ENCODE measurements around the gene BAK1. TPM values are rescaled to one million over a fixed set of nuclear protein-coding genes. Genes with fewer than 3 reads are reported as not detected.

Gene BAK1
- 19.0 and 23.8 TPM in 2 replicates for total RNA-seq (2012; rRNA removed)

DNA sequence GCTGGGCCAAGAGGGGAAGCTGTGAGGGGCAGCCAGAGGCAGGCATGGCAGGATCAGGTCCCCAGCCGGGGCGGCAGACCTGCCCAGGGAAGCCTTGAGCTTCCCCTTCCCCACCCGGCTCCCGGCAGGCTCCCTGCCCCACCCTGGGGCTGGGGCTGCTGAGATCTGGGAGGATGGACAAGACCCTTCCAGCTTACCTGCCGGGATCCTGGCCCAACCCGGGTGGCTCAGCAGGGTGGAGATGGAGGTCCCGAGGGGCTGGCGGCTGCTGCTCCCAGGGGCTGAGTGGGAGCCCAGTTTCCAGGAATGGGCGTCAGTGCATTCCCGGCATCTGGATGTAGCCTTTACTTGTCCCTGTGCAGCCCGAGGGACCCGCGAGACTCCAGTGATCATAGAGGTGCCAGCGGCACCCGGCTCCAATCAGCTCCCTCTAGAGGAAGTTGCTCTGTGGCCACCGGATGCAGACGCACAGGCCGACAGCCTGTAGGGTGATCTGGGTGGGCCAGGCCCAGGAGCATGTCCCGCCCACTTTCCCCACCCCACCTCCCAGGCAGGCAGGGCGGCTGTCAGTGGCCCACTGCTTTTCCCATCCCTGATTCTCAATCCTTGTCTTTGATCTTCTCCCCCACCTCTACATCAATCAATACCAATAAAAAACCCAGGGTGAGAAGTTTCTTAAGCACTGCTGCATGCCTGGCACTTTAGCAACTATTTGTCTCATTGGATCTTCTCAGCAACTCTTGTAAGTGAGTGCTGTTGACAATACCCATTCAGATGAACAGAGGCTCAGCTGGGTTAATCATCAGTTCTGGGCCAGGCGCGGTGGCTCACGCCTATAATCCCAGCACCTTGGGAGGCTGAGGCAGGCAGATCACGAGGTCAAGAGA, at the start of gene BAK1:
TSS of gene BAK1 (minus strand) at position 449 of the 887 bp plus-strand sequence. CDS start 2,672 bp downstream, outside the sequence.
- peaks cover 26% of the 10 kb centered on the region for H3K36me3 ChIP-seq (ENCODE audit: insufficient read depth, low read length)
- no peaks in the 10 kb centered on the region for H3K9me3 ChIP-seq (replicated peaks; ENCODE audit: low read length)
- no peaks in the 10 kb centered on the region for H3K27me3 ChIP-seq (ENCODE audit: control insufficient read depth, insufficient read depth, low read length)
- H3K4me3 ChIP-seq (ENCODE audit: low read length), result peak within 1 kb of the TSS; percentile 98
- peak within 1 kb of the TSS; percentile 100 for H3K4me2 ChIP-seq (ENCODE audit: low read length)
- peak within 1 kb of the TSS; percentile 95 for H3K9ac ChIP-seq (ENCODE audit: low read depth, low read length)
- peaks cover 21% of the 10 kb centered on the region for H3K4me1 ChIP-seq (ENCODE audit: control insufficient read depth, insufficient read depth, low read length)

DNA sequence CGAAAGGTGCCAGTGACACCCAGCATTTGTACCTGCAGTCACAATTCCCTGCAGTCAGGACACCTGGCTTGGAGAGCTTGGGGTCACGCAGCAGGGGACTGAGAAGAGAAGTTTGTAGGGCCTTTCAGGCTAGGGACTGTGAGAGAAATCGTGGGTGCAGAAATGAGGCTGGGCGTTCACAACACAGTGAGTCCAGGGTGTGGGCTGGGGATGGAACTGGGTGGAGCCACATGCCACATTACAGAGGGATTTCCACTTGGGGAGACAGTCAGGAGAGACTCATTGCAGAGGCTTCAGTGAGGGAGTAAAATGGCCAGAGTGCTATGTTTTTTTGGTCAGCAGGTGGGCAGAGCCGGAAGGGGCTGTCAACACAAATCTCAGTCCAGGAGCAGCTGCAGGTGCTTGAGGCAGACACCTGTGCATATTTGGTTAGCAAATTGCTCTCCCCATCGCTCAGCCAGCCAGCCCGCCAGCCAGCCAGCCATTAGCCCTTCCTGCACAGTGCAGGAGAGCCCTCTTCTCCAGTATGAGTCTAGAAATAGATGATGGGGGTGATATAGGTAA, 48.4 kb upstream of the BAK1 start:
- no peak overlapping the region for H3K9ac ChIP-seq (ENCODE audit: low read depth, low read length)
- no peak overlapping the region for H3K4me3 ChIP-seq (ENCODE audit: low read length)
- H3K4me1 ChIP-seq (ENCODE audit: control insufficient read depth, insufficient read depth, low read length), result peaks cover 21% of the 10 kb centered on the region

DNA sequence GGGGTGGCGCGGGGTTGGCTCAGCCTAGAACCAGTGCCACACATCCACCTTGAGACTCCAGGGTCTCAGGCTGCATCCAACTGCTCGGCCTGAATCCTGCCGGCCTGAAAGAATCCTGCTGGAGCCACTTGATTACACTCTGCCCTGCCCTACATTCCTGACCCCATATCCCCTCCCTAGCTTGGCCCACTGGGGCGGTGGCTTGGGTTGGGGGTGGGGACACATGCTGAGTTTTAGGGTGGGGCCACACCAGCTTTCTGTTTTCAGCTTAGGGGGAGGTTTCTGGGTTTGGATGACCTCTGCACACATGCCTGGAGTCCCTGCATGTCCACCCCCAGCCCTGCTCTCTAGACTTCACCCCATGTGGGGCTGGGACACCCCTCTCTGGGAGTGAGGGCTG, 47.8 kb upstream of the BAK1 start:
- Histone ChIP-seq H3K36me3 (ENCODE audit: insufficient read depth, low read length) (peaks cover 26% of the 10 kb centered on the region), H3K4me1 (ENCODE audit: control insufficient read depth, insufficient read depth, low read length) (peaks cover 20% of the 10 kb centered on the region), H3K9ac (ENCODE audit: low read depth, low read length) (no peak overlapping the region)

More for the DNA sequence above, 48.4 kb upstream of the BAK1 start:
- peaks cover 26% of the 10 kb centered on the region for H3K36me3 ChIP-seq (ENCODE audit: insufficient read depth, low read length)
- H3K4me2 ChIP-seq (ENCODE audit: low read length), result no peak overlapping the region
- H3K9me3 ChIP-seq (replicated peaks; ENCODE audit: low read length), result no peaks in the 10 kb centered on the region
- no peaks in the 10 kb centered on the region for H3K27me3 ChIP-seq (ENCODE audit: control insufficient read depth, insufficient read depth, low read length)

DNA sequence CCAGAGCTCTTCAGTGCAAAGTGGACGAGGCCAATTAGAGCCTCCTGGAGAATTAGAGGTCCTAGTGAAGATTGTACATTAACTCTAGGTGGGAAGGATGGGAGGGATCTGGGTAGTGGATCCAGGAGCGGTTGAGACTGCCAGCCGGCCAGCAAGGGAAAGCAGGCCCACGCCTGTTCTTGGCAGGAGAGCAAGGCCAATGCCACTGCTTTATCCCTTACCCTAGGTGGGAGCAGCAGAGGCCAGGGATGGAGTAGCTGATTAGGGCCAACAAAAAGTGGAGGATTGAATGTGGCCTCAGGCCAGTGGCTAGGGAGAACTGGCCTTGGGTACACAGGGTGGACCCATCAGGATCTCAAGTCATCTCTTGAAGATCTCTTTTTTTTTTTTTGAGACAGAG, 44.8 kb upstream of the BAK1 start:
- Histone ChIP-seq H3K4me1 (ENCODE audit: control insufficient read depth, insufficient read depth, low read length) (peaks cover 22% of the 10 kb centered on the region), H3K9ac (ENCODE audit: low read depth, low read length) (no peak overlapping the region), H3K4me2 (ENCODE audit: low read length) (no peak overlapping the region), H3K36me3 (ENCODE audit: insufficient read depth, low read length) (peaks cover 26% of the 10 kb centered on the region), H3K9me3 (replicated peaks; ENCODE audit: low read length) (no peaks in the 10 kb centered on the region), H3K4me3 (ENCODE audit: low read length) (no peak overlapping the region), H3K27me3 (ENCODE audit: control insufficient read depth, insufficient read depth, low read length) (no peaks in the 10 kb centered on the region)

More for the DNA sequence above, 47.8 kb upstream of the BAK1 start:
- Histone ChIP-seq H3K9me3 (replicated peaks; ENCODE audit: low read length) (no peaks in the 10 kb centered on the region), H3K4me2 (ENCODE audit: low read length) (no peak overlapping the region), H3K27me3 (ENCODE audit: control insufficient read depth, insufficient read depth, low read length) (no peaks in the 10 kb centered on the region), H3K4me3 (ENCODE audit: low read length) (no peak overlapping the region)

DNA sequence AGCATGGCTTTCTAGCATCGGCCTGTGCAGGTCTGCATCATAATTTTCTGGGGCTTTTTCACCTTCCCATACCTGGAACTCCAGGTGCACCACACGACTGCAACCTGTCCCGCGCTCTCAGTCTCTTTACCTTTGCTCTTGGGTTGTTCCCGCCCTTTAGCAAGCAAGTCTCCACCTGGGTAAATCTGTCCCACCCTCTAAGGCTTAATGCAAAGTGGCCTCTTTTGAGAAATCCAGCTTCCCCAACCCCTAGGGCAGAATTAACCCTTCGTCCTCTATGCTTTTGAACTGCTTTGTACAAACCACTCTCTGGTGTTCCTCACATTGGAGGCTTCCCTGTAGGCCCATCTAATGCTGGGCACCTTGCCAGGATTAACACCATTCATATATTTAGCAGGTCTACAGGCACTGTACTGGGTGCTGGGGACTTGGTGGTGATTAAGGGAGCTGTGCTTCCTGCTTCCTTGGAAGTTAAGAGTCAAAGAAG, 43.9 kb upstream of the BAK1 start:
- H3K4me2 ChIP-seq (ENCODE audit: low read length), result no peak overlapping the region
- H3K9me3 ChIP-seq (replicated peaks; ENCODE audit: low read length), result no peaks in the 10 kb centered on the region
- H3K9ac ChIP-seq (ENCODE audit: low read depth, low read length), result no peak overlapping the region
- no peaks in the 10 kb centered on the region for H3K27me3 ChIP-seq (ENCODE audit: control insufficient read depth, insufficient read depth, low read length)
- H3K36me3 ChIP-seq (ENCODE audit: insufficient read depth, low read length), result peaks cover 26% of the 10 kb centered on the region
- H3K4me3 ChIP-seq (ENCODE audit: low read length), result no peak overlapping the region
- H3K4me1 ChIP-seq (ENCODE audit: control insufficient read depth, insufficient read depth, low read length), result peaks cover 31% of the 10 kb centered on the region

DNA sequence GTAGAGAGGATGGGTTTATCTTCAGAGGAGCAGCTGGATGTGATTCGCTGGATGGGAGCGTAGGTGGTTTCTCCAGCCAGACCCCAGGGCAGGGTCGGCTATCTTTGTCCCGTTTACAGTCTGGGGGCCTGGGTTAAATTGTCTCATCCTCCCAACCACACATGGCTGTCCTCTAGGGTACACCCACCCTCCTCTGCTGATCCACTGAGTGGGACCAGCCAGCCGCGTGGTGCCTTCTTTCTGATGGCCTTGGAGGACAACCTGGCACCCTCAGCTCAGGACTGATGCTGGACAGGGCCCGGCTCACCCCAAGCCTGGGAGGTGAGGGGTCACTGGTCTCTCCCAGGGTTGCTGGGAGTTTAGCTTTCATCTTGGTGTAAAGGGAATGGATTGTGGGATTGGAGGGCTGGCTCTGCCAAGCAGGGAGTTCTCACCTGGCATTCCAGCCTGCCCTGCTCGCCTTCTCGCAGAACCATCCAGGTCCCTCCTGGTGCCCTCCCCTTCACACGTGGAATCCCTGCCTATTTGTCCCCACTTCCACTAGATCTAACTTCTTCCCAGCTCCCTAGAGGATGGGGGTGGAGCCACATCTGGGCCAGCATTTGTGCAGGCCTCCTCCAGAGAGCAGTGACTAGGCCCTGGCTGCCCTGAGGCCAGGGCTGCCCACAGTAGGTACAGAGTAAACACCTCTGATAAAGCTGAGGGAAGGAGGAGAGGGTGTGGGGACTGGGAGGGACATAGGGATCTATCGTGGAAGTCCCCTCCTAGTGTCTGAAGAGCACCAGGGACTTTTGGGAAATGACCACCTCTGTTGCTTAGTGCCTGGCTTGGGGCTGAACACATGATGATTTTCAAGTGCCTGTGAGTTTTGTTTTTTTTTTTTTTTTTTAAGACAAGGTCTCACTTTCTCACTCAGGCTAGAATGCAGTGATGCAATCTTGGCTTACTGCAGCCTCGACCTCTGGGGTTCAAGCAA, 42.7 kb upstream of the BAK1 start:
- H3K4me3 ChIP-seq (ENCODE audit: low read length), result peak overlapping the region; percentile 97
- peaks cover 26% of the 10 kb centered on the region for H3K36me3 ChIP-seq (ENCODE audit: insufficient read depth, low read length)
- H3K9me3 ChIP-seq (replicated peaks; ENCODE audit: low read length), result no peaks in the 10 kb centered on the region
- no peaks in the 10 kb centered on the region for H3K27me3 ChIP-seq (ENCODE audit: control insufficient read depth, insufficient read depth, low read length)
- H3K4me1 ChIP-seq (ENCODE audit: control insufficient read depth, insufficient read depth, low read length), result peaks cover 27% of the 10 kb centered on the region
- peak overlapping the region; percentile 94 for H3K4me2 ChIP-seq (ENCODE audit: low read length)
- H3K9ac ChIP-seq (ENCODE audit: low read depth, low read length), result peak overlapping the region; percentile 85

DNA sequence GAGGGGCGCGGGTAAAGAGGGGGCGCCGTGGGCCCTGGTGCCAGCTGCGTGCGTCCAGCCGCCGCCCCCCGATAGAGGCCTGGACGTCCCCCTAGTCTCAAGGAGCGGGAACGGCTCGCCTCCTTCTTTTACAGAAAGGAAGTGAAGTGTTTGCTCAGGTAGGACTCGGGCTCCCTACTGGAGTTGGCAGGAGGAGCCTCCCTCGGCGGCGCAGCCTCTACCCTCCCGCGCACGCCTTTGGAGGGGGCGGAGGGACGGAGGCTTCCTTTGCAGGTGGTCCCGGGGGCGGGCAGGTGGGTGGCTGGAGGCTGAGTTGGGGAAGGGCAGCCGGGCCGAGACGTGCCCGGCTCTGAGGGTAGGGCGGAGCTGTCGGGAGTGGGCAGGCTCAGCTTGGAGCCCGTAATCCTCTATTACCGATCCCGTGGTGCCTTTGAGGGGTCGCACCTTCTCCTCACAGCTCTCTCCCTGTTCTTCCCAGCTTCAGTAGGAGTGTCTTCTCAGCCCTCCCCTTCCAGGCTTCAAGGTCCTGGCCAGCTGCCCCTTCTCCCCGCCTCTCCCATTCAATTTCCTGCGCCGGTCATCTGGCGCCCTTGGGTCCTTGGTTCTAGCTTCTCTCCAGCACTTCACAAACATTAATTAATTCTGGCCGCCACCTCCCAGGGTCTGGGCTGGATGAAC, 41.8 kb upstream of the BAK1 start:
- H3K36me3 ChIP-seq (ENCODE audit: insufficient read depth, low read length), result peaks cover 21% of the 10 kb centered on the region
- no peaks in the 10 kb centered on the region for H3K27me3 ChIP-seq (ENCODE audit: control insufficient read depth, insufficient read depth, low read length)
- H3K9ac ChIP-seq (ENCODE audit: low read depth, low read length), result peak overlapping the region; percentile 85
- peak overlapping the region; percentile 94 for H3K4me2 ChIP-seq (ENCODE audit: low read length)
- no peaks in the 10 kb centered on the region for H3K9me3 ChIP-seq (replicated peaks; ENCODE audit: low read length)
- peaks cover 27% of the 10 kb centered on the region for H3K4me1 ChIP-seq (ENCODE audit: control insufficient read depth, insufficient read depth, low read length)
- peak overlapping the region; percentile 97 for H3K4me3 ChIP-seq (ENCODE audit: low read length)

DNA sequence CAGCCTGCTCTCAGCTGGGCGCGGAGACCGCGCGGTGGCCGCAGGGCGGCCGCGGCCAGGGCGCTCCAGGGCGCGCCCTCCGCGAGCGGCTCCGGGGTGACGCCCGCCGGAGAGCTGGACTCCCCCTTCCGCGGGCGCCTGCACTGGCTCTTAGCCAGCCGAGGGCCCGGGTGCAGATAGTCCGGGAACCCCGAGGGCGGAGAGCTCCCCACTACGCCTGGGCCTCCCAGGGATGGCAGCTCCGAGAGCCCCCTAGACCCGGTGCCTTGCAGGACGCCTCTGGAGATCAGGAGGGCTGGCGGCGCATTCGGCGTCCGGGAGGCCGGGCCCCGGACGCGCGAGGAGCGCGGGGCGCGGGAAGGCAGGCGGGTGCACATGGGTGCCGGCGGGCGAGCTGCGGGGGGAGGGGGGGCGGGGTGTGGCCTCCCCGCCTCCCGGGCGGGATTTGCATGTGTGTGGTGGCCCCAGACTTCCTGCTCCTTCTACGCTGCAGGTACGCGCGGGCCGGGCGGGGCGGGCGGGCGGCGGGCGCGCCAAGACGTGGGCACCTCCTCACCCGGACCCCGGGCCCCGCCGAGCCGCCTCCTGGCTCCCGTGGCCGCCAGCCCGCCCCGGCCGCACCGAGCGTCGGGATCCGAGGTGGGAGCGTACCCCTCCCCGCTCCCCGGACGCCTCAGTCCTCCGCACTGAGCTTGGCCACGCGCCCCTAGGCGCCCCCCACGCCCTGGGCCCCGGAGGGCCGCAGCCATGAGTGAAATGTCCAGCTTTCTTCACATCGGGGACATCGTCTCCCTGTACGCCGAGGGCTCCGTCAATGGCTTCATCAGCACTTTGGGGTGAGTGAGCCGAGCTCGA, 41.0 kb upstream of the BAK1 start, which contains the start of gene ITPR3:
TSS of gene ITPR3 (plus strand) at position 467 of the 855 bp plus-strand sequence. CDS start at position 748, 281 bp downstream.
- no peaks in the 10 kb centered on the region for H3K9me3 ChIP-seq (replicated peaks; ENCODE audit: low read length)
- peak within 1 kb of the TSS; percentile 85 for H3K9ac ChIP-seq (ENCODE audit: low read depth, low read length)
- H3K4me2 ChIP-seq (ENCODE audit: low read length), result peak within 1 kb of the TSS; percentile 94
- no peaks in the 10 kb centered on the region for H3K27me3 ChIP-seq (ENCODE audit: control insufficient read depth, insufficient read depth, low read length)
- H3K36me3 ChIP-seq (ENCODE audit: insufficient read depth, low read length), result peaks cover 21% of the 10 kb centered on the region
- H3K4me3 ChIP-seq (ENCODE audit: low read length), result peak within 1 kb of the TSS; percentile 97
- peaks cover 27% of the 10 kb centered on the region for H3K4me1 ChIP-seq (ENCODE audit: control insufficient read depth, insufficient read depth, low read length)

DNA sequence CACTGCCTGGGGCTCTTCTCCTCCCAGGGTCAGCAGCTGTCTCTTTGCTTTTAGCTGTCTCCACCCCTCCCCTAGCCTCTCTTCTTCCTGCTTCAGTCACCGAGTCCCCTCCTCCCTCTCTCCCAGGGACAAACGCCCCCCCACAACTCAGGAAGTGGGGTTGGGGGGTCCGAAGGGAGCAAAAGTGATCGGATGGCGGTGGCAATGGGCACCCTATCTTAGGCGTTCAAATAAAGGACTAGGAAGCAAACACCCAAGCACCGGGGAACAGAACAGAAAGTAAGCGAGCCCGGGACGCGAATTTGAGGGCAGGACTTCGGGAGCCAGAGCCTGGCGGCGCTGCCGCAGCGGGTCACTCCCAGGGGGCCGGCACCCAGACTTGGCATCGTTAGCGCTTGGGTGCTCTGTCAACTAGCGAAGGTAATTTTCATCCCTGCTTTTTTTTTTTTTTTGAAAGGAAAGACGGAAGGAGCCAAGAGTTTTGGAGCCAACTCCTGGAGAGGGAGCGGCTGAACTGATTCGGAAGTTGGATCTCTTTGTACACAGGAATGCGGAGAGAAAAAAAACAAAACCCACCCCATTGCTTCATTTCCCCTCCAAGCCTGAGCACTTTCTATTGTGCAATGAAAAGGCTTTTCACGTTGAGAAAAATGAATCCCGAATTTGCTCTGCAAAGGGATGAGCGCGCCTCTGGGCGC, 40.2 kb upstream of the BAK1 start:
- Histone ChIP-seq H3K27me3 (ENCODE audit: control insufficient read depth, insufficient read depth, low read length) (no peaks in the 10 kb centered on the region), H3K4me2 (ENCODE audit: low read length) (peak overlapping the region; percentile 94), H3K9ac (ENCODE audit: low read depth, low read length) (peak overlapping the region; percentile 85), H3K36me3 (ENCODE audit: insufficient read depth, low read length) (peaks cover 16% of the 10 kb centered on the region), H3K9me3 (replicated peaks; ENCODE audit: low read length) (no peaks in the 10 kb centered on the region), H3K4me3 (ENCODE audit: low read length) (peak overlapping the region; percentile 97), H3K4me1 (ENCODE audit: control insufficient read depth, insufficient read depth, low read length) (peaks cover 27% of the 10 kb centered on the region)

Measured in skeletal muscle satellite cell (primary cell).